Cardiac fibroblast (primary cell): Measurements from ENCODE around the gene ADGRG6.

Experiments
- DNase-seq, 2 donors: peaks; one replicate each; pipeline versions ENCODE4 v3.0.0 to v3.0.0-alpha.2; 2010; ENCODE audit warnings: low read depth in 2 of 2
- H3K4me3 ChIP-seq, 2 donors: replicated peaks in 1 of 2; 1 replicate in 1 of 2; 2 replicates in 1 of 2; pipeline ENCODE4 v1.5.1; 2011; ENCODE audit warnings: low read depth in 2 of 2, low read length in 2 of 2, mild to moderate bottlenecking in 2 of 2, moderate library complexity in 1 of 2
- TF ChIP-seq, protein P1 (sequence below): IDR thresholded peaks from one replicate; pipeline ENCODE4 v1.5.1; 2011; ENCODE audit warnings: low read depth, mild to moderate bottlenecking, low read length, inconsistent platforms

The ADGRG6 gene

DNA sequence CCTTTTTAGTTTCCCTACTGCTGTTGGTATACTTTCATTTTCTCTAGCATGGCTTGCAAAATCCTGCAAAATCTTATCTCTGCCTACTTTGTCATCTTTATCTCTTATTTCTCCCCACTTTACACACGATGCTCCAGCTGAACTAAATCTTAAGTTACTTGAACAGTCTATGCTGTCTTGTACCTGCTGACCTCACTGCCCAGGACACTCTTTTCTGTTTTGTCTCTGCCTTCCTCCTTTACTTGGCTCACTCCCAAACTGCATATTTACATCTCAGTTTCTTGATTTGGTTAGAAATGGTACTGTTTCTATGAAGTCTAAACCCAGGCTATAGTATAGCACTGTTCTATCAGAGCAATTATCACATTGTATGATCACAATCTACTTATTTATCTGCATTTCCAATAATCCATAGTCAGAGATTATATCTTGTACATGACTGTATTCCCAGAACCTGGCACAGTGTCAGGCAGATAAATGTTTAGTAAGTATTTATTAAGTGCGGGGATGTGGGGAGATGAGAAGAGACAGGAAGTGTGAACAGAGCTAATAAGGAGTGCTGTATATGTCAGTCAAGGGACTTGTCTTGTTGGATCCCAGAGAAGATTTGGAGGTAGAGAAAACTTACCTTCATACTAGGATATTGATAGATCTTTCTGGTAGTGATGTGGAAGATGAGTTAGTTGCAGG is 57.6 kb downstream of the ADGRG6 start:
- no peak overlapping the region for H3K4me3 ChIP-seq
- TF ChIP-seq, protein P1, sequence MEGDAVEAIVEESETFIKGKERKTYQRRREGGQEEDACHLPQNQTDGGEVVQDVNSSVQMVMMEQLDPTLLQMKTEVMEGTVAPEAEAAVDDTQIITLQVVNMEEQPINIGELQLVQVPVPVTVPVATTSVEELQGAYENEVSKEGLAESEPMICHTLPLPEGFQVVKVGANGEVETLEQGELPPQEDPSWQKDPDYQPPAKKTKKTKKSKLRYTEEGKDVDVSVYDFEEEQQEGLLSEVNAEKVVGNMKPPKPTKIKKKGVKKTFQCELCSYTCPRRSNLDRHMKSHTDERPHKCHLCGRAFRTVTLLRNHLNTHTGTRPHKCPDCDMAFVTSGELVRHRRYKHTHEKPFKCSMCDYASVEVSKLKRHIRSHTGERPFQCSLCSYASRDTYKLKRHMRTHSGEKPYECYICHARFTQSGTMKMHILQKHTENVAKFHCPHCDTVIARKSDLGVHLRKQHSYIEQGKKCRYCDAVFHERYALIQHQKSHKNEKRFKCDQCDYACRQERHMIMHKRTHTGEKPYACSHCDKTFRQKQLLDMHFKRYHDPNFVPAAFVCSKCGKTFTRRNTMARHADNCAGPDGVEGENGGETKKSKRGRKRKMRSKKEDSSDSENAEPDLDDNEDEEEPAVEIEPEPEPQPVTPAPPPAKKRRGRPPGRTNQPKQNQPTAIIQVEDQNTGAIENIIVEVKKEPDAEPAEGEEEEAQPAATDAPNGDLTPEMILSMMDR = no peak
- DNase-seq = no peak

DNA sequence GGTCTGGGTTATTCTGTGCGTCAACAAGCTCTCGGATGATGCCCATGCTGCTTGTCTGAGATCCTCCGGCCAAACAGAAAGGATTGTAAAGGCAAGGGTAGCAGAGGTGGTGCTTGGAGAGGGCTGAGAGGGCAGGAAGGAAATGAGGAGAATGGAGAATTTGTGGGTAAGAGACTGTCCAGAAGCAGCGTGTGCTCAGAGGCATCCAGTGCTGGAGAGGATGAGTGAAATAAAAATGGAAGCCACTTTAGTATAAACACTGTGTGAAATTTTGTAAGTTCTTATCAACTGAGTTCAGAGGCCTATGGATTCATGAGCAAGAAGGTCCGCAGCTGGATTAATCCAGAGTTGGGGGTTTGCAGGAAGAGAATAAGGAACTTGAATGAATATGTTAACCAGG is 59.5 kb downstream of the ADGRG6 start:
- H3K4me3 ChIP-seq = no peak overlapping the region
- TF ChIP-seq, protein P1 = no peak
- no peak for DNase-seq

DNA sequence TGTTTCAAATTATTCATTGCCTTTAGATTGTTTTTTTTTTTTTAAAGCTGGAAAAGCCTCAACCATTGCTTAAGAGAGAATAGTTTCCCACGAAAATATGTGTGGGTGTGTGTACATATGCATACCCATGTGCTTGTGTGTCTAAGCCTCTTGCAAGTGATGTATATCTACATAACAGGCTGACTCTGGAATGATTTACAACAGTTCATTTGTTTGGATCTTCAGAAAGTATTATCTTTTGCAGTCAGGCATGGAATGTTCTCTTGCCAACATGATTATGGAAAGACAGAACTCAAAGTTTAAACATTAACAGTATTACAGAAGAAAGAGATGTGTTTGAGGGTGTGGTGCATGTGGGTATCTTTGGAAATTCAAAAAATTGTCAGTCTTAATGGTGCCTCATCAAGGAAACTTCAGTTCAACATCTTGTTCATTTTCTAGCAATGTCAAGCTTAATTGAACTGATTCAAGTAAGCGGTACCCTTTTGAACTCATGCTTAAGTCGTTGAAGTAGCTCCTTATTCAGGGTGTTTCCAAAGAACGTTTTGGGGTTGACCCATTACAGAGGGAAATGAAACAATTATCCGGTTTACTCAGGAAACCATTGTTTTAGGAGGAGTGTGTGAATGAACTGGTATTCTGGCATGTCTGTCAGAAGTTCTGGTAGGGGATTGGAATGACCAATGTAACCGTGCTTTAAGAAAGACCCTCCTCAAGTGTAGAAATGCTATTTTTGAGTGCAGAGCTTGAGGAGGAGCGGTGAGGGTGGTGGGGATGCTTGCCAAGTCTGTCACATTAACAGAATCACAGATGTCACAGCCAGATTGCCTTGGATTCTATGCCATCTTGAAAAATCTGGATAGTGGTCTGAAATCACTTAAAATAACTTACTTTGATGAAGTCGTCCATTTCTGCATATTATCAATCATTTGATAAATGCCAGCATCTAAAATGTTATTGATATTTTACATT is 60.3 kb downstream of the ADGRG6 start:
- H3K4me3 ChIP-seq = no peak overlapping the region
- peak; percentile 86 to 88 for DNase-seq
- TF ChIP-seq, protein P1 = no peak

DNA sequence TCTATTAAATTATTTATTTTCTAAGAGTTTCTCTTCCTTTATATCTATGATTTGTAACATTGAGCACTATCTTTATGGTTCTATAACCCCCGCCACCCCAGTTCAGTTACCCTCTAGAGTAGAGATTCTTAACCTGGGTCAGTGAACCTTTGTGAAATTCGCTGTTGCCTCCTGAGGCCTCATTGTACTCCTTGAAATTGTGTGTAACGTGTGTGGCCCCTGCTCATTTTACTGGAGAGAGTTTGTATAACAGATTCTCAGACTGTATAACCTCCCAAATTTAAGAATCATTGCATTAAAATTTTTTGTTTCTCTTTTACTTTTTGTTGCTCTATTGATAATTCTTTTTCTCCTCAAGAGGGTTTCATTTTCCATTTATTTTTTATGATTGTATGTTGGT is 65.3 kb downstream of the ADGRG6 start:
- no peak overlapping the region for H3K4me3 ChIP-seq
- DNase-seq = no peak
- TF ChIP-seq, protein P1 = no peak

DNA sequence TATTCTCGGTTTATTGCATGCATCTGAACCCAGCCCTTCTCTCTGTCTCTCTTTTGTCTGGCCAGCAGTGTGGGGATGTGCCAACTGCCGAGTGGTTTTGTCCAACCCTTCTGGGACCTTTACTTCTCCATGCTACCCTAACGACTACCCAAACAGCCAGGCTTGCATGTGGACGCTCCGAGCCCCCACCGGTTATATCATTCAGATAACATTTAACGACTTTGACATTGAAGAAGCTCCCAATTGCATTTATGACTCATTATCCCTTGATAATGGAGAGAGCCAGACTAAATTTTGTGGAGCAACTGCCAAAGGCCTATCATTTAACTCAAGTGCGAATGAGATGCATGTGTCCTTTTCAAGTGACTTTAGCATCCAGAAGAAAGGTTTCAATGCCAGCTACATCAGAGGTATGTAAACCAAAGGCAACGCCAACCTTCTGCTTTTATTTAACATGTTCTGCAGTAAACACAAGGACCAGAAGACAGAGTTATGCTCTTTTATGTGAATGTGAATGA is 65.8 kb downstream of the ADGRG6 start:
- DNase-seq = peak in 1 of 2 donors; percentile 11
- TF ChIP-seq, protein P1 = no peak
- no peak overlapping the region for H3K4me3 ChIP-seq

DNA sequence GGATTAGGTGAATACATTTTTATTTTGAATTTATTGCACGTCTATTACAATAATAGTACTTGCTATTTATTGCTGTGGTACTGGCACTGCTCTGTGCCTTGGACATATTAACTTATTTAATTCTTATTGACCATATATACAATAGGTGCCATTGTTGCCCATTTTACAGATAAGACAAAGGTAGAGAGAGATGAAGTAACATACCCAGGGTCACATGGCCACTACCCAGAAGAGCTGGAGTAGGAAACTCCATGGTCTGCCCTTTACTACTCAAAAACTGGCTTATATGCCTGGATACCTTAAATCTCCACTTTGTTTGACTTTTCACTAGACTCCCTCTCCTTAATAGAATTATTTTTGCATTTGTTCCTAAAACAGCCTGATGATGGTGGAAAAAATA is 67.5 kb downstream of the ADGRG6 start:
- H3K4me3 ChIP-seq = no peak overlapping the region
- DNase-seq = no peak
- TF ChIP-seq, protein P1 = no peak
